A673 (cell line): ENCODE data around the gene ST6GALNAC5. TPM values are rescaled to one million over a fixed set of nuclear protein-coding genes. Genes with fewer than 3 reads are reported as not detected.

Experiments
- BruUV-seq: library from RNA; stranded (reverse); fragments of 400-500 nt; replicated peaks from 2 replicates; lab custom pipeline; 2021; lab: Mats Ljungman, UMichigan
- CTCF ChIA-PET: fragments of 300-600 bp; sonication (Branson Sonifier 250); formaldehyde crosslinking; loops from one replicate; lab custom pipeline; 2022; ENCODE audit warnings: antibody characterized with exemption; lab: Charles Lee
- POLR2A ChIA-PET: fragments of 300-600 bp; sonication (Branson Sonifier 250); formaldehyde crosslinking; loops from one replicate; lab custom pipeline; 2022; ENCODE audit warnings: antibody characterized with exemption; ENCODE audit not compliant: low non-redundant PET; lab: Charles Lee
- DNase-seq: peaks from one replicate; pipeline ENCODE4 v3.0.0-alpha.2; 2015; ENCODE audit warnings: low spot score
- H3K27ac ChIP-seq: fragments of 200-600 bp; sonication (generic); 2 replicates; pipeline ENCODE4 v1.5.1; 2016; ENCODE audit warnings: mixed run types, low read depth, mild to moderate bottlenecking, mixed read lengths, antibody characterized with exemption, low read length; ENCODE audit not compliant: poor library complexity, severe bottlenecking
- H3K27me3 ChIP-seq: fragments of 200-600 bp; sonication (generic); replicated peaks from 2 replicates; pipeline ENCODE4 v1.6.1; 2017; ENCODE audit warnings: mixed run types, low read depth, mild to moderate bottlenecking, mixed read lengths, antibody characterized with exemption, low read length; ENCODE audit not compliant: insufficient read depth, poor library complexity
- H3K36me3 ChIP-seq: fragments of 200-600 bp; sonication (generic); 2 replicates; pipeline ENCODE4 v1.6.1; 2016; ENCODE audit warnings: mixed run types, mild to moderate bottlenecking, mixed read lengths, antibody characterized with exemption, low read length; ENCODE audit not compliant: insufficient read depth, poor library complexity, severe bottlenecking
- H3K4me1 ChIP-seq: fragments of 200-600 bp; sonication (generic); 2 replicates; pipeline ENCODE4 v1.6.1; 2017; ENCODE audit warnings: mixed run types, mild to moderate bottlenecking, mixed read lengths, antibody characterized with exemption, low read length; ENCODE audit not compliant: insufficient read depth, poor library complexity, severe bottlenecking
- H3K4me3 ChIP-seq: fragments of 200-600 bp; sonication (generic); 2 replicates; pipeline ENCODE4 v1.5.1; 2016; ENCODE audit warnings: low read depth, mixed run types, mild to moderate bottlenecking, mixed read lengths, low read length; ENCODE audit not compliant: poor library complexity, severe bottlenecking
- H3K9me3 ChIP-seq: fragments of 200-600 bp; sonication (generic); 2 replicates; pipeline ENCODE4 v1.6.1; 2016; ENCODE audit warnings: mixed run types, low read depth, mild to moderate bottlenecking, mixed read lengths, antibody characterized with exemption, low read length; ENCODE audit not compliant: poor library complexity, severe bottlenecking
- CTCF ChIP-seq: fragments of 300-800, 200-600 bp; sonication (generic); conservative IDR thresholded peaks from 2 replicates; pipeline ENCODE4 v1.5.1; 2017; ENCODE audit warnings: low read depth, mild to moderate bottlenecking, antibody characterized with exemption, low read length, moderate library complexity, mixed read lengths
- EZH2 ChIP-seq: fragments of 200-600 bp; sonication (generic); IDR thresholded peaks from 2 replicates; pipeline ENCODE4 v1.6.1; 2017; ENCODE audit warnings: borderline replicate concordance, low read depth, mild to moderate bottlenecking, mixed read lengths, antibody characterized with exemption, low read length; ENCODE audit not compliant: poor library complexity, severe bottlenecking
- intact Hi-C: fragments of 100-400 bp; cut with micrococcal nuclease; formaldehyde crosslinking; loops from one replicate; pipeline ENCODE4 v1.10.0; 2022; ENCODE audit not compliant: unreplicated experiment
- total RNA-seq: library from RNA; stranded (reverse); gene quantifications from 2 replicates; pipeline ENCODE4 v1.2.3, GENCODE V29; 2021

ST6GALNAC5 gene
- total RNA-seq, 1 experiment from 2014 or later = not detected

GRCh38 chr1:76857138-76857537 is 10.1 kb upstream of the ST6GALNAC5 start:
- TF ChIP-seq CTCF = no peak
- no peak for TF ChIP-seq EZH2
- H3K36me3 ChIP-seq = no peaks in the 10 kb centered on the region
- no peaks in the 10 kb centered on the region for H3K9me3 ChIP-seq
- no TSS peak for BruUV-seq
- H3K4me1 ChIP-seq = no peaks in the 10 kb centered on the region
- no peak overlapping the region for H3K4me3 ChIP-seq
- H3K27me3 ChIP-seq = peaks cover 35% of the 10 kb centered on the region
- intact Hi-C loops = no loop called here
- ChIA-PET CTCF (no interaction called here), POLR2A (no interaction called here)
- H3K27ac ChIP-seq = no peak overlapping the region
- no peak for DNase-seq

- Histone ChIP-seq H3K27me3 (peaks cover 37% of the 10 kb centered on the region), H3K4me3 (no peak overlapping the region), H3K4me1 (no peaks in the 10 kb centered on the region), H3K9me3 (no peaks in the 10 kb centered on the region), H3K36me3 (no peaks in the 10 kb centered on the region), H3K27ac (no peak overlapping the region)
- DNase-seq = no peak
- POLR2A ChIA-PET = no interaction called here
- CTCF ChIA-PET = no interaction called here
- BruUV-seq = no TSS peak
- intact Hi-C loops = no loop called here
- TF ChIP-seq CTCF (no peak), EZH2 (no peak)
Observed at GRCh38 chr1:76857973-76858372, 9.3 kb upstream of the ST6GALNAC5 start.

GRCh38 chr1:76861149-76861548 is 6.1 kb upstream of the ST6GALNAC5 start:
- CTCF ChIA-PET = no interaction called here
- no peak for DNase-seq
- H3K27me3 ChIP-seq = peaks cover 65% of the 10 kb centered on the region
- no peak overlapping the region for H3K4me3 ChIP-seq
- no TSS peak for BruUV-seq
- no peaks in the 10 kb centered on the region for H3K36me3 ChIP-seq
- no peak overlapping the region for H3K27ac ChIP-seq
- H3K4me1 ChIP-seq = no peaks in the 10 kb centered on the region
- TF ChIP-seq CTCF = no peak
- intact Hi-C loops = loop anchor here (10.0 kb wide), 1 partner anchor 526 kb away; no protein-coding TSS in a partner anchor
- POLR2A ChIA-PET = no interaction called here
- H3K9me3 ChIP-seq = no peaks in the 10 kb centered on the region
